SK-N-SH (cell line): ENCODE data around the gene BAZ1B. TPM values are rescaled to one million over a fixed set of nuclear protein-coding genes. Genes with fewer than 3 reads are reported as not detected.

Experiments
- CTCF ChIA-PET: fragments of 300-600, 350-600 bp; formaldehyde crosslinking; extraction: SDS; loops from one replicate; lab custom pipeline; 2021; lab: Yijun Ruan, JAX
- POLR2A ChIA-PET: fragments of 350-600 bp; sonication (Branson Sonifier 250); formaldehyde crosslinking; extraction: SDS; loops from one replicate; lab custom pipeline; 2020; ENCODE audit warnings: antibody characterized with exemption, inconsistent platforms; lab: Yijun Ruan, JAX
- DNase-seq: peaks from one replicate; pipeline ENCODE4 v3.0.0; 2012
- H2AFZ ChIP-seq: fragments of 200-600 bp; sonication (generic); 2 replicates; pipeline ENCODE4 v1.8.1; 2016; ENCODE audit warnings: antibody characterized with exemption, mild to moderate bottlenecking, low read depth
- H3F3A ChIP-seq: fragments of 200-600 bp; sonication (generic); replicated peaks from 2 replicates; pipeline ENCODE3; 2016; ENCODE audit warnings: antibody characterized with exemption, mild to moderate bottlenecking; ENCODE audit not compliant: insufficient read depth
- H3K27ac ChIP-seq, 2 experiments: fragments of 200-500 bp in 1 of 2; fragments of 200-600 bp in 1 of 2; sonication (Bioruptor generic) in 1 of 2; sonication (generic), shearing (Covaris generic) in 1 of 2; 2 replicates each; pipeline versions ENCODE4 v1.5.1 to v1.6.1; 2014 to 2016; ENCODE audit warnings: low read depth in 2 of 2, inconsistent platforms in 1 of 2, low read length in 1 of 2, mild to moderate bottlenecking in 1 of 2, mixed read lengths in 1 of 2
- H3K27me3 ChIP-seq: fragments of 200-600 bp; sonication (generic), shearing (Covaris generic); 2 replicates; pipeline ENCODE4 v1.6.1; 2016; ENCODE audit warnings: mixed run types; ENCODE audit not compliant: insufficient read depth
- H3K36me3 ChIP-seq, 2 experiments: fragments of 200-500 bp in 1 of 2; fragments of 200-600 bp in 1 of 2; sonication (Bioruptor generic) in 1 of 2; sonication (generic) in 1 of 2; replicated peaks in 1 of 2; 2 replicates each; pipeline versions ENCODE3 to v1.5.1; 2014 to 2016; ENCODE audit warnings: low read length in 1 of 2, mild to moderate bottlenecking in 1 of 2; ENCODE audit not compliant: insufficient read depth in 2 of 2, control insufficient read depth in 1 of 2
- H3K4me1 ChIP-seq, 2 experiments: fragments of 200-500 bp in 1 of 2; fragments of 200-600 bp in 1 of 2; sonication (Bioruptor generic) in 1 of 2; sonication (generic), shearing (Covaris generic) in 1 of 2; 2 replicates each; pipeline versions ENCODE4 v1.5.1 to v1.6.1; 2014 to 2016; ENCODE audit warnings: low read depth in 1 of 2, low read length in 1 of 2, mixed run types in 1 of 2; ENCODE audit not compliant: insufficient read depth in 2 of 2, control insufficient read depth in 1 of 2
- H3K4me2 ChIP-seq: fragments of 200-600 bp; sonication (generic), shearing (Covaris generic); 2 replicates; pipeline ENCODE4 v1.6.1; 2017; ENCODE audit warnings: mixed run types
- H3K4me3 ChIP-seq, 2 experiments: fragments of 200-500 bp in 1 of 2; fragments of 200-600 bp in 1 of 2; sonication (Bioruptor generic) in 1 of 2; sonication (generic), shearing (Covaris generic) in 1 of 2; 2 replicates each; pipeline versions ENCODE4 v1.5.1 to v1.8.1; 2014 to 2016; ENCODE audit warnings: low read depth in 2 of 2, inconsistent platforms in 1 of 2, low read length in 1 of 2, mild to moderate bottlenecking in 1 of 2, mixed read lengths in 1 of 2, moderate library complexity in 1 of 2
- H3K79me2 ChIP-seq: fragments of 200-600 bp; sonication (generic); 2 replicates; pipeline ENCODE4 v1.8.1; 2017; ENCODE audit warnings: mild to moderate bottlenecking; ENCODE audit not compliant: insufficient read depth
- H3K9ac ChIP-seq: fragments of 200-600 bp; sonication (generic); 2 replicates; pipeline ENCODE4 v1.6.1; 2017; ENCODE audit warnings: mixed run types
- H3K9me2 ChIP-seq: fragments of 200-600 bp; sonication (generic); 2 replicates; pipeline ENCODE4 v1.6.1; 2017; ENCODE audit warnings: mixed run types
- H3K9me3 ChIP-seq: fragments of 200-600 bp; sonication (generic); 2 replicates; pipeline ENCODE4 v1.6.1; 2017; ENCODE audit warnings: mixed run types, mild to moderate bottlenecking, moderate library complexity
- H4K20me1 ChIP-seq: fragments of 200-600 bp; sonication (generic); 2 replicates; pipeline ENCODE4 v1.6.1; 2017; ENCODE audit warnings: mild to moderate bottlenecking, mixed run types; ENCODE audit not compliant: insufficient read depth
- CTCF ChIP-seq: fragments of 200-600 bp; sonication (generic); IDR thresholded peaks from 2 replicates; pipeline ENCODE4 v1.6.1; 2017; ENCODE audit warnings: antibody characterized with exemption, mild to moderate bottlenecking, moderate library complexity
- ELF1 ChIP-seq: IDR thresholded peaks from 2 replicates; pipeline ENCODE4 v1.4.0; 2012
- EZH2phosphoT487 ChIP-seq: fragments of 200-600 bp; sonication (generic); IDR thresholded peaks from 2 replicates; pipeline ENCODE4 v1.6.1; 2017; ENCODE audit warnings: low read depth, mixed run types, mild to moderate bottlenecking, antibody characterized with exemption, moderate library complexity, borderline replicate concordance
- GABPA ChIP-seq: IDR thresholded peaks from 2 replicates; pipeline ENCODE4 v1.4.0; 2012; ENCODE audit warnings: low read depth, mild to moderate bottlenecking
- MEF2A ChIP-seq: IDR thresholded peaks from 2 replicates; pipeline ENCODE4 v1.4.0; 2012; ENCODE audit warnings: low read depth, borderline replicate concordance
- NRF1 ChIP-seq: IDR thresholded peaks from 2 replicates; pipeline ENCODE4 v1.6.1; 2012; ENCODE audit warnings: low read depth, mild to moderate bottlenecking, low read length
- REST ChIP-seq: IDR thresholded peaks from 2 replicates; pipeline ENCODE4 v1.6.1; 2012; ENCODE audit warnings: mild to moderate bottlenecking, low read depth, low read length, moderate library complexity
- RFX5 ChIP-seq: IDR thresholded peaks from 2 replicates; pipeline ENCODE4 v1.6.1; 2012; ENCODE audit warnings: mild to moderate bottlenecking, improper control_type of control experiment, low read length
- RXRA ChIP-seq: IDR thresholded peaks from 2 replicates; pipeline ENCODE4 v1.4.0; 2012; ENCODE audit warnings: low read depth, mild to moderate bottlenecking, borderline replicate concordance
- SMC3 ChIP-seq: IDR thresholded peaks from 2 replicates; pipeline ENCODE4 v1.6.1; 2012; ENCODE audit warnings: low read depth, low read length, improper control_type of control experiment
- TAF1 ChIP-seq: IDR thresholded peaks from 2 replicates; pipeline ENCODE4 v1.6.1; 2012; ENCODE audit warnings: low read depth, mild to moderate bottlenecking, low read length, moderate library complexity, borderline replicate concordance
- TCF12 ChIP-seq: IDR thresholded peaks from 2 replicates; pipeline ENCODE4 v1.4.0; 2012
- TEAD4 ChIP-seq: IDR thresholded peaks from 2 replicates; pipeline ENCODE4 v1.4.0; 2012; ENCODE audit warnings: mild to moderate bottlenecking, borderline replicate concordance; ENCODE audit not compliant: insufficient read depth
- WGBS: methylation state at CpG from one replicate; pipeline ENCODE4 v1.1.6; 2017; ENCODE audit warnings: low lambda C conversion rate; 5-methylcytosine and 5-hydroxymethylcytosine counted together
- polyA plus RNA-seq, 3 experiments: library from polyadenylated mRNA; depleted of rRNA; stranded (reverse); fragments of >200 nt; gene quantifications; 2 replicates each; pipeline ENCODE4 v1.2.3, GENCODE V29; 2012
- TF ChIP-seq, protein P1 (sequence below): fragments of 150-350 bp; IDR thresholded peaks from 2 replicates; pipeline ENCODE4 v1.6.1; 2016; ENCODE audit warnings: mild to moderate bottlenecking, low read depth, low read length
- TF ChIP-seq, protein P2 (sequence below): IDR thresholded peaks from 2 replicates; pipeline ENCODE4 v1.4.0; 2012; ENCODE audit warnings: low read depth, borderline replicate concordance

BAZ1B gene
- polyA plus RNA-seq, 1 of the 3 experiments (the other 2 are of a cell fraction) = 20.9 TPM

DNA sequence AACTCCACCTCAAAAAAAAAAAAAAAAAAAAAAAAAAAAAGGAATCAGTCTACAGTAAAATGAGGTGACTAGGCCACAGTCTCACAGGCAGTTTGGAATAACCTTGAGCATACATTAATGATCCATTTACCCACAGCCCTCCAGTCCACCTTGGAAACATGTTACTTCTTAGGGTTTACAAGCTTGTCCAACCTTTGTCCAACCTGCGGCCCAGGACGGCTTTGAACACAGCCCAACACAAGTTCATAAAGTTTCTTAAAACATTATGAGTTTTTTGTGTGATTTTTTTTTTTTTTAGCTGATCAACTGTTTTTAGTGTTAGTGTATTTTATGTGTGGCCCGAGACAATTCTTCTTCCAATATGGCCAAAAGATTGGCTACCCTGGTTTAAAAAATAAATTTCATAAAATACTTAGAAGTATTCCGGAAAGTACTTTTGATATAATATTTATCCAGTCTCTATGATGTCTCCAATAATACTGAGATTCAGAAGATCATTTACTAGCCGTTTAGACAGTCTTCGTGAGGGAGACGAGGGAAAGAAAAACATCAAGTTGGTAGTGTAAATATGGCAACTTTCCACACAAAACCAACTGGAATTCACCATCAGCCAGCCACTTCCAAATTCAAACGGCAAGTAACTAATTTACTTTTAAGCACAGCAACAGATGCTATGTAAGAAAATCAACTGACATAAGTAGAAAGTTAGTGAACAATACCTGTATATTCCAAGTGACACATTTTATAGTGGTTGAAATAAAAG, 9.9 kb downstream of the BAZ1B start (continued):
- TF ChIP-seq REST = no peak
- no peak for TF ChIP-seq MEF2A
- no peak for TF ChIP-seq TEAD4

GRCh38 chr7:73509463-73509862, 12.6 kb downstream of the BAZ1B start:
- TF ChIP-seq TCF12 = no peak
- no peak for TF ChIP-seq TEAD4
- no peak for TF ChIP-seq RXRA
- TF ChIP-seq GABPA = no peak
- TF ChIP-seq CTCF = no peak
- TF ChIP-seq SMC3 = no peak
- TF ChIP-seq EZH2phosphoT487 = no peak
- no peak for TF ChIP-seq ELF1
- TF ChIP-seq, protein P1, sequence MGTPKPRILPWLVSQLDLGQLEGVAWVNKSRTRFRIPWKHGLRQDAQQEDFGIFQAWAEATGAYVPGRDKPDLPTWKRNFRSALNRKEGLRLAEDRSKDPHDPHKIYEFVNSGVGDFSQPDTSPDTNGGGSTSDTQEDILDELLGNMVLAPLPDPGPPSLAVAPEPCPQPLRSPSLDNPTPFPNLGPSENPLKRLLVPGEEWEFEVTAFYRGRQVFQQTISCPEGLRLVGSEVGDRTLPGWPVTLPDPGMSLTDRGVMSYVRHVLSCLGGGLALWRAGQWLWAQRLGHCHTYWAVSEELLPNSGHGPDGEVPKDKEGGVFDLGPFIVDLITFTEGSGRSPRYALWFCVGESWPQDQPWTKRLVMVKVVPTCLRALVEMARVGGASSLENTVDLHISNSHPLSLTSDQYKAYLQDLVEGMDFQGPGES = no peak
- TF ChIP-seq TAF1 = no peak
- TF ChIP-seq REST = no peak
- no peak for TF ChIP-seq MEF2A
- TF ChIP-seq NRF1 = no peak
- TF ChIP-seq, protein P2, sequence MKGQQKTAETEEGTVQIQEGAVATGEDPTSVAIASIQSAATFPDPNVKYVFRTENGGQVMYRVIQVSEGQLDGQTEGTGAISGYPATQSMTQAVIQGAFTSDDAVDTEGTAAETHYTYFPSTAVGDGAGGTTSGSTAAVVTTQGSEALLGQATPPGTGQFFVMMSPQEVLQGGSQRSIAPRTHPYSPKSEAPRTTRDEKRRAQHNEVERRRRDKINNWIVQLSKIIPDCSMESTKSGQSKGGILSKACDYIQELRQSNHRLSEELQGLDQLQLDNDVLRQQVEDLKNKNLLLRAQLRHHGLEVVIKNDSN = no peak
- no peak for TF ChIP-seq RFX5
- H2AFZ ChIP-seq = no peak overlapping the region
- H3K9me3 ChIP-seq = no peaks in the 10 kb centered on the region
- H3K9me2 ChIP-seq = no peaks in the 10 kb centered on the region
- no peak overlapping the region for H3K9ac ChIP-seq
- CTCF ChIA-PET = interaction anchor here (1.6 to 1.7 kb wide), 2 partner anchors 11 to 58 kb away, joined by 4 to 5 read pairs; no protein-coding TSS in a partner anchor
- POLR2A ChIA-PET = interaction anchor here (1.5 kb wide), 1 partner anchor 13 kb away, joined by 7 read pairs; the partner anchor contains the start of gene BAZ1B
- H3K4me1 ChIP-seq = no peaks in the 10 kb centered on the region
- no peaks in the 10 kb centered on the region for H3K27me3 ChIP-seq
- no peak overlapping the region for H3K27ac ChIP-seq
- peaks cover 99% of the 10 kb centered on the region for H3K79me2 ChIP-seq
- peaks cover 44 to 86% of the 10 kb centered on the region in 2 experiments for H3K36me3 ChIP-seq
- no peak overlapping the region for H3K4me3 ChIP-seq
- H3F3A ChIP-seq = peaks cover 27% of the 10 kb centered on the region
- H4K20me1 ChIP-seq = peaks cover 70% of the 10 kb centered on the region
- WGBS = 97% methylated on average over 5 of the region's 5 CpGs
- no peak overlapping the region for H3K4me2 ChIP-seq
- no peak for DNase-seq
